GM12872 (cell line): ENCODE results near the gene BEGAIN.

Experiments
- TF ChIP-seq, protein P1 (sequence below): IDR thresholded peaks from 3 replicates; pipeline ENCODE4 v1.5.1; 2011; ENCODE audit warnings: low read depth, mild to moderate bottlenecking, low read length, moderate library complexity; ENCODE audit not compliant: insufficient read depth

The BEGAIN gene

GRCh38 chr14:100548939-100549338, 38.3 kb downstream of the BEGAIN start:
- TF ChIP-seq, protein P1, sequence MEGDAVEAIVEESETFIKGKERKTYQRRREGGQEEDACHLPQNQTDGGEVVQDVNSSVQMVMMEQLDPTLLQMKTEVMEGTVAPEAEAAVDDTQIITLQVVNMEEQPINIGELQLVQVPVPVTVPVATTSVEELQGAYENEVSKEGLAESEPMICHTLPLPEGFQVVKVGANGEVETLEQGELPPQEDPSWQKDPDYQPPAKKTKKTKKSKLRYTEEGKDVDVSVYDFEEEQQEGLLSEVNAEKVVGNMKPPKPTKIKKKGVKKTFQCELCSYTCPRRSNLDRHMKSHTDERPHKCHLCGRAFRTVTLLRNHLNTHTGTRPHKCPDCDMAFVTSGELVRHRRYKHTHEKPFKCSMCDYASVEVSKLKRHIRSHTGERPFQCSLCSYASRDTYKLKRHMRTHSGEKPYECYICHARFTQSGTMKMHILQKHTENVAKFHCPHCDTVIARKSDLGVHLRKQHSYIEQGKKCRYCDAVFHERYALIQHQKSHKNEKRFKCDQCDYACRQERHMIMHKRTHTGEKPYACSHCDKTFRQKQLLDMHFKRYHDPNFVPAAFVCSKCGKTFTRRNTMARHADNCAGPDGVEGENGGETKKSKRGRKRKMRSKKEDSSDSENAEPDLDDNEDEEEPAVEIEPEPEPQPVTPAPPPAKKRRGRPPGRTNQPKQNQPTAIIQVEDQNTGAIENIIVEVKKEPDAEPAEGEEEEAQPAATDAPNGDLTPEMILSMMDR = no peak

DNA sequence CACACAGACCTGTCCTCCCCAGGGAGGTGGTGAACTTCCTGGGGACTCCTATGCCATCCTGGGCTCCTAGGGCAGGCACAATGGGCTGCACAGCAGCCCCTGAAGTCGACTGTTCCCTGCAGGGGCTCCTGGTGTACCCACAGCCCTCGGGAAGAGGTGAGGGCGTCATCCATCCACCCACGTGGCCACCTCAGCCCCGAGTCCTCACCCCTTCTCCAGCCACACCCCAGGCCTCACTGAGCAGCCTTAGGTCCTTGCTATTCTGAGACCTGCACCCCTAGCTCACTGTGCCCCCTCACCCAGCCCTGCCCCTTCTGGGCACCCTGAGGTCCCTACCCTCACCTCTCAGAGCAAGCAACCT, 38.9 kb downstream of the BEGAIN start:
- TF ChIP-seq, protein P1 = no peak

- TF ChIP-seq, protein P1 = no peak
Measured at GRCh38 chr14:100547633-100548294, 39.5 kb downstream of the BEGAIN start.

GRCh38 chr14:100546051-100546443, 41.2 kb downstream of the BEGAIN start:
- TF ChIP-seq, protein P1 = no peak

DNA sequence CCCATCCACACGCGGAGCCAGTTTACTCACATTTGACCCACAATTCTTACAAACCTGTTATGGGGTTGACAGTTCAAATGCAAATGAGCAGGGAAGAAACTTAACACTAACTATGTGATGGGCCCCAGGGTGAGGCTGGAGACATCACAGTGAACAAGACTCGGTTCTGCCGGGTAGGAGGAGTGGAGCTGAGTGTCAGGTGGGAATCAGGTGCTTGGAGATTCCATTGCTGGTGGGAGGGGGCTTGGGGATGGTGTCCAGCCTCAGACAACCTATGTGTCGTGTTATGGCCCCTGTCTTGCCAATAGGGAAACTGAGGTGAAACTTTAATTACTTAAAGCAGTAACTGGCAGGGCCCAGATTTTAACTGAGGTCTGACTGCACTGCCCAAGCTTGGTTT, 41.9 kb downstream of the BEGAIN start:
- TF ChIP-seq, protein P1 = no peak

- TF ChIP-seq, protein P1 = no peak
Measured at GRCh38 chr14:100544506-100545141, 42.6 kb downstream of the BEGAIN start.

DNA sequence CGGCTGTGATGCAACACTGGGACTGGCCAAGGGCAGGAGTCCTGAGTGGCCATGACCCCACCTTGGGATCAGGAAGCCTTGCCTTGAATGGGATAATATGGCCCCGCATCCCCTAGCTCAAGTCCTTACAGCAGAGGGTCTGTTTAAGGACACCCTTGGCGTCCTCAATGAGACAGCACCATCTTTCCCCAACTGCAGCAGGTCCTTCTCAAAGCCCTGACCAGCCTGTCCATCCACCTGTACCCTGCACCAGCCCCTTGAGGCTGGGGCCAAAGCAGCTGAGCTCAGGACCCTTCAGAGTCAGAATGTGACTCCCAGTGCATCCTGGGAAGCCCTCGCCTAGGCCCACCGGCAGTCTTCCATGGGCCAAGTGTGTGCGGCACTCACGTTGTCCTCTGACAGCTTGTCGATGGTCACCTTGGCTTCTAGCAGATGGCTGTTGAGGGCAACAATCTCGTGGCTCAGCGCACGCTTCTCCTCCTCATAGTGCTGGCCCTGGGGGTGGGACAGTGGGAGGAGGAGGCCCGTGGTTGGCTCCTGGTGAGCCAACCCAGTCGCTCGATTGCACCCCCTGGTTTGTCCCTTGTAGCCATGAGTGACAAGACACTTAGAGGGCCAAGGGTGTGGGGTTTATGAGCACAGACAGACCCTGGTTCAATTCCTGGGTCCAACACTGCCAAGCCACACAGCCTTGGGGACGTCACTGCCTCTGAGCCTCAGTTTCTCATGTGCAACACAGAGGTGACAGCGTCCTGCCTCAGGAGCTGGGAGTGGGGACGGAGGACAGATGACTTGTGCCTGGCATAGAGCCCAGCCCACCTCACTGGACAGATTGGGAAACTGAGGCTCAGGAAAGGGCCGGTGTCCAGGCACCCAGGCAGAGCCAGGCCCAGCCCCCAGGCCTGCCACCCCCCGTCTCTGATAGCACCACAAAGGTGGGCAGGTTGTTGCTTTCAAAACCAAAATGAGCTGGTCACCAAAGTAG, 43.5 kb downstream of the BEGAIN start:
- TF ChIP-seq, protein P1 = no peak
